NCI-H1092 (cell line): ENCODE measurements around the gene PDE1C.
A peak's percentile ranks its signal among the peaks of the same experiment; 100 is the strongest.
"Not testable (repeated sequence)": the region's sequence is repeated elsewhere in the genome, so short reads cannot be mapped to it uniquely, and the experiment has no call there.

Source experiments
- DNase-seq: peaks from one replicate; lab custom pipeline; 2025; lab: John Stamatoyannopoulos, UW

PDE1C gene

DNA sequence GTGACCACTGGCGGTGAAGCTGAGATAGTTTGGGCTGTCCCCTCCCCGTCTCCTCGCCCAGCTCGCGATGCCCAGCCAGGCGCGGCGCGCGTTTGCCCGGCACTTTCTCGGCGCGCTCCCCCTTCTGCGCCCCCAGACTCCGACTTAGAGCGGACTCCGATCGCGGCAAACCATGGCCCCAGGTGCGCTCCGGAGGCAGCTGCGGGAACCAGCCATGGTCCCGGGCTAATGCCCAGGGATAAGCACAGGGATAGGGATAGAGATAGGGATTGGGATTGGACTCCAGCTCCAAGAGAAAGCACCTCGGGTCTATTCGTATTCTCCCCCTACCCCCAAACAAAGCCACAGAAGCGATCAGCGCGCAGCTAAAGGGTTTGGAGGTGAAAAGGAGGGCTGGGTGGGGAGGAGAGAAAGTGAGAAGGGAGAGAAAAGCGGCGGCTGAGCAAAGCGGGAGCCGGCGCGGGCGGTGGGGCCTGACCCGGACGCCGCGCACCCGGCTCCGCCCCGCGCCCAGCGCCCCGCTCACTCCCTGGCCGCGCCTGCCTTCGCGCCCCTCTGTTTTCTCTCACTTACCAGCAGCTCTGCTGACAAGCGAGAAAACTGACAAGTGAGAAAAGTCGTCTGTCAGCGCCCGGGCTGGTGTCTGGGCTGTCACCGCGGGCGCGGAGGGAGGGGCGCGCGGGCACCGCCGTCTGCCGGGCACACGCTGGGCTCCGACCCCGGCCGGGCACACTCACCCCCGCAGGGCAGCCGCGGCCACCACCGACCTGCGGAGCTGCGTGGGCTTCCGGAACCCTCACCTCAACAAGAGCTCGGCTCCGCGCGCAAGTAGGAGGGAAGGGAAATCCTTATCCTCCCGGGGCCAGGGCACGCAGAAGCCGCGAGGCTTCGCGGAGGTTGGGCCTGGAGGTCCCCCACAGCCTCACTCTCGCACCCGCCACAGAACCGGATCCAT is at the start of gene PDE1C:
Gene PDE1C (minus strand): TSS at position 2 of the 955 bp plus-strand sequence.
- peak; percentile 11 for DNase-seq

DNA sequence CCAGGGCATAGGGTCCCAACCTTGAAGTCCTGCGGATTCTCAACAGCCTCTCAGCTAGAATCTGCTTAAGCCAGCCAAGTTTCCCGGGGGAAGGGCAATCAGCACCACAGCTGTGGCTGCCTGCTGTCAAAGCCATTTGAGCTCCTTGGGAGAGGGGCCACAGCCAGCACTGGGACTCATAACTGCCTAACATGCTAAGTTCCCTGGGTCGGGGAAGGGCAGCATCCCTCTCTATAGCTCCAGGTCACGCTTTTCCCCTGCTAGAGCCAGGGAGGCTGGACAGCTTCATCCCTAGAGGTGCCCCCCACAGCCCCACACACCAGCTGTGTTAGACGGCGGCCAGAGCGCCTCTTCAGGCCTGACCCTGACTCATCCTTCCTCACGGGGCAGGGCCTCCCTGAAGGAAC is 49.6 kb upstream of the PDE1C start:
- no peak for DNase-seq

GRCh38 chr7:32117837-32118236 is 47.6 kb upstream of the PDE1C start:
- DNase-seq, result no peak

- peak; percentile 12 for DNase-seq
Measured at GRCh38 chr7:32116436-32116835, 46.2 kb upstream of the PDE1C start.

- DNase-seq, result no peak
Measured at GRCh38 chr7:32115831-32116230, 45.6 kb upstream of the PDE1C start.

DNA sequence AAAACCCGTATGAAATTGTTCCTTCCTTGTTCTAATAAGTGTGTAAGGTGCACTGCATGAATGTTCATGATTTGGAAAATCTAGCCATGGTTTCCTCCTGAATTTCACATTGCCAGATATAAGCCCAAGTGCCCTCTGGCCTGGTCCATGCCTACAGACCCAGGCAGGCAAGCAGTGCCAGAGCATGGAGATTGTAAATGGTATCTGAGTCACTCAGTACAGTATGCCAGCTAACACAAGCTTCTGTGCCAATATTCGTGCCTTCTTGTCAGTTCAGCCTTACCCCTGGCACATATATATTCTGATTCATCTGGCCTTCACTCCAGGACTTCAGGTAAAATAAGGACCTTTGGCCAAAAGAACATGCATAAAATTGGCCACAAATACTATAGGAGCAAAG is 38.4 kb upstream of the PDE1C start:
- DNase-seq, result no peak

DNA sequence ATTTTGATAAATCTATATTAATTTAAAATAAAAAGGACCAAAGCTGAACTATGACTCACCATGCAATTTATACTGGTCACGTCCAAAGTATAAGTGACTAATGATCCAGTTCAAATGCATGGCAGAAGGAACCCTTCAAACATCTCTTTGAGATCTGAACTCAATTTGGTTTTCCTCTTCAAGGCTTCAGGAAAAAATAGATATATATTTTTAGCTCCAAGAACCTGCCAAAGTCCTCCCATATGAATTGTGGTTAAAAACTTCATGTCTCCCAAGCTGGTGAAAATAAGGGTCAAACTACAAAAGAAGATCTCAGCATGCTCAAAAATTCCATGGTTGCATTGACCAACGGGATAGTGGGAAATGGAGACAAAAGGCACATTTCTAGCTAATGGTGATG is 34.6 kb upstream of the PDE1C start:
- no peak for DNase-seq

DNA sequence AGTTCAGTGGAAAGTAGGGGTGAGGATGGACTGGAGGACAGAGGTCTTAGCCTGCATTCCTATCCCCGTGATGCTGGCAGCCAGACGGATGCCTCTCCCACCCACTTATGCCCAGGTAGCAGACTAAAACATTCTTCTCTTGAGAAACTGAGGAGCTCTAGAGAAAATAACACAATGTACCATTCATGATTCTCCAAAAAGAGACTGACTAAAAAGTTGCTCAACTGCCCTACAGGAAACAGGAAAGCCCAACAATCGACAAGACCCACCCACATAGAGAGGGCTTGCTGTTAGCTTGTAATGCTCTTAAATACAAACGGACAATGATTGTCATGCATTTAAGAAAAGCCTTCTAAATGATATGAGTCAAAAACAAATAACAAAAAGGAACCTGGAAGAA is 33.2 kb upstream of the PDE1C start:
- no peak for DNase-seq

DNA sequence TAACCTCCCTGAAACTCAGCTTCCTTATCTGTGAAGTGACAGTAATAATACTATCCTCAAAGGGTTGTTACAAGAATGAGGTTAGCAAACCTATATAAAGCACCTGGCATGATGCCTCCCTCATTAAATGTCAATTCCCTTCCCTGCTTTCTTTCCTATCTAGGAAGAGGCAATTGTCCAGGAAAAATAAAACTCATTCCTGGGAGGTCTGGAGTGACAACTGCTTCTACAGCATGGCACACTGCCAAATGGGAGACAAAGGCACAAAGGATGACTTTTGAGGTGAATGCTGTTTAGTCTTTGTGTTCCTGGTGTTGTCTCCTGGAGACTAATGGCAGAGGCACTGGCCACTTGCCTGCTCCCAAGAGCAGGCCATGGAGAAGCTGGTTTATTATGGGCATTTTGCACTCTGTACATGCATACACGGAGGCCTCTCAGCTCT is 32.2 kb upstream of the PDE1C start:
- peak; percentile 79 for DNase-seq

GRCh38 chr7:32100407-32100907 is 30.2 kb upstream of the PDE1C start:
- DNase-seq, result no peak

DNA sequence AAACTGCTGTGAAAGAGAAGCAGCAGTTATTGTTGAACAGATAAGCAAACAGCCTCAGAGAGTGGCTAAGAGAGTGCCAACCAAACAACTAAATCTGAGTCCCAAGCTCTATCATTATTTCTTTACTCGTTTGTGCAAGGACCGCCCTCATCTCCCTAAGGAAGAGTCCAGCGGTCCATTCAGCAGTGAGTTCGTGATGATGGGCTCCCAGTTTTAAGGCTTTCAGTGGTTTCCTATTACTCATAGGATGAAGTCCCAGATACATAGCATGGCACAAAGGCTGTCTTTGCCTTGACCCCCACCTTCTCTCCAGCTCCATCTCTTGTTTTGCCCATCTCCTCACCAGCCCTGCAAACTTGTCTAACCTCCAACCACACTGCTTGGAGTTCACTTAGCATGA is 24.3 kb upstream of the PDE1C start:
- DNase-seq, result no peak

DNA sequence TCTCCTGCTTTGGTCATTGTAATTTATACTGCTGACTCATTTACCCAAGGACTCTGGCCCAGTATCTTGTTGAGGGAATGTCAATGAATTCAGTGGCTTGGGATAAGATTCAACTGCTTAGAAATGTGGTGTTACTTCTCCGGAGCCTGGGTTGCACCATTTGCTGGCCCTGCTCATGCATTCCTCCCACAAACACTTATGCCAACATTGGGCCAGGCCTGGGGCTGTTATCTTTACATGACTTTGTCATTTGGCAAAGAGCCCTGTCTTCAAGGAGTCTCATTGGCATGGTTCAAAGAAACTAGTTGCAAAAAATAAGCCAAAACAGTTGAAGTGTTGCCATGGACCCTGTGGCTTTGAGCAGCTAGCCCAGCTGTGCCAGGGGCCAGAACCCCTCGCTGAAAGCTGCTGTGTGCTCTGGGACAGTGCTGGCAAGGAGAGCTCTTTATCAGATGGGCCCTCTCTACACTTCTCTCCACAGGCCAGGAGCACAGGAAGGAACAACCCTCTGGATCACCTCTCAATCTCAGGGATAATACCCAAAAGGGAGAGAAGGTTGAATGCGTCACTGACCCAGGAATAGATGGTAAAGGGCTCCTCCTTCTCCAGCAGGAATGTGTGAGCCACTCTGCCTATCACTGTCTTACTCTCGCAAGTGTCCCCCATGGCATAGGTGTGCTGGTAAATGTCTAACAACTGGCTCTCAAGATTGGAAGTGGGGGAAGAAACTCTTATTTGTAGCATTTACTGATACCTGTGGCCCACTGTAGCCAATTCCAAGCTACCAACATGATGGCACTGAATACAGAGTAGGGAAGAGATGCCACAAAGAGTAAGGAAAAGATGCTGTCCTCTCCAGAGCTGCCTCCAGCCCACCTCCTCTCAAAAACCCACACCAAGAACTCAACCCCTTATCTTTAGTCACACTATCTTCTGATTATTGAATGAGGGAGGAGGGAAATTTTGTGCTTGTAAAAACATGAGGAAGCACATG is 23.5 kb upstream of the PDE1C start:
- DNase-seq, result no peak

GRCh38 chr7:32092346-32092745 is 22.1 kb upstream of the PDE1C start:
- no peak for DNase-seq

GRCh38 chr7:32091608-32092210 is 21.5 kb upstream of the PDE1C start:
- DNase-seq, result no peak

DNA sequence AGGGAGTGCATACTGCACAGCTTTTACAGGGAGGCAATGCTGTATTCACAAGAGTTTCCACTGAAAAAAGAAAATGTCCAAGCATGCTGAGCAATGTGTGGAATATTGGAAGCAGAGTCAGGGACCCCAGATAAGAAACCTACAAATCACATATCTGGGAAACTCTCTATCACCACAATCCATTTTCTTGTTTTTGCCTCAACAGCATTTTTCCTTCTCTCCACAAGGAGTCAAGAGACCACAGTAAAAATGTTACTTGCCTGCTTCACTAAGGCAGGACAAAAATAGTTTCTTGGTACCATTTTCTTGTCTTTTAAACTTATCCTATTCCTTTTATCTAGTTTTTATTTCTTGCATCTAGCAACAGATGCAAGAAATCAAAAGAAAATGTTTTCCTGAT is 19.5 kb upstream of the PDE1C start:
- DNase-seq, result no peak

GRCh38 chr7:32089256-32089655 is 19.0 kb upstream of the PDE1C start:
- no peak for DNase-seq

DNA sequence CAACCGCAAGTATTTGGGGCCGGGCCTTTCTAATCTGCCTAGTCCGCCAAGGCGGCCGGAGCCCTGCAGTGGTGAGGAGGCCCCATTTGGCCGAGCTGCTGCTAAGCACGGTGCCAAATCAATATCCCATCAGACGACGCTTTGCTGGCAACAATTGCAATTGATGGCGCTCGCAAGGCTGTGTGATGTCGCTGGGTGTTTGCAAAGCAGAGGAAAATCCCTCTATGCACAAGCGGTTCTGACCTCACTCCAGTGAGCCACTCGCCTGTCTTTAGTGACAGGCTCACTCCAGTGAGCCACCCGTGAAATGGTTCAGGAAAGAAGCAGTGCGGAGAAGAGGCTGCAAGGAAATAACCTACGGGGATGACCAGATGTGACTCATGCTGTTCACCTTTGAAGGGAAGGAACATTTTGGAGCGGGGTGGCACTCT is 18.3 kb upstream of the PDE1C start:
- peak; percentile 78 for DNase-seq

GRCh38 chr7:32079510-32079909 is 9.3 kb upstream of the PDE1C start:
- DNase-seq, result no peak

DNA sequence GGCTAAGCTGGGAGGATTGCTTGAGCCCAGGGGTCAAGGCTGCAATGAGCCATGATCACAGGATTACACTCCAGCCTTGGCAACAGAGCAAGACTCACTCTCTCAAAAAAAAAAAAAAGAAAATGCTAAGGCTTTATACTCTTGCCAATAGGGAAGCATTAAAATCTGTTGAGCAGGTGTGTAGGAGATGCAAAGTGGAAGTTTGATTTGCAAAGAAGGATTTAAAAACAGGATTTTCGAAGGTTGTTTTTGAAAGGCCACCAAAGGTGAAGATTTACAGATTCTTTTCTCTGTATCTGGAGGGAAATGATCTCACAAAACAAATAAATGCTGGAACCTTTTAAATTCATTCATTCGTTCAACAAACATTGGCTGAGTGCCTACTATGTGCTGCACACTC is 8.6 kb upstream of the PDE1C start:
- no peak for DNase-seq

- DNase-seq, result no peak
Measured at GRCh38 chr7:32077806-32078205, 7.6 kb upstream of the PDE1C start.

DNA sequence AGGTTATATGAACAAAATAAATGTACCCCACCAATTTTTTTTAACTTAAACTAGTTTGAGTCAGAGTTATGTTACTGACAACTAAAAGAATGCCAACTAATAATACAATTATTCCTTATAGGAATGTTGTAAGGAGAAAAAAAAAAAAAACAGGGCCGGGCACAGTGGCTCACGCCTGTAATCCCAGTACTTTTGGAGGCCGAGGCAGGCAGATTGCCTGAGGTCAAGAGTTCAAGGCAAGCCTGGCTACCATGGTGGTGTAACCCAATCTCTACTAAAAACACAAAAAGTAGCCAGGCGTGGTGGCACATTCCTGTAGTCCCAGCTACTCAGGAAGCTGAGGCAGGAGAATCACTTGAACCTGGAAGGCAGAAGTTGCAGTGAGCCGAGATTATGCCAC is 6.6 kb upstream of the PDE1C start:
- DNase-seq, result not testable (repeated sequence)

DNA sequence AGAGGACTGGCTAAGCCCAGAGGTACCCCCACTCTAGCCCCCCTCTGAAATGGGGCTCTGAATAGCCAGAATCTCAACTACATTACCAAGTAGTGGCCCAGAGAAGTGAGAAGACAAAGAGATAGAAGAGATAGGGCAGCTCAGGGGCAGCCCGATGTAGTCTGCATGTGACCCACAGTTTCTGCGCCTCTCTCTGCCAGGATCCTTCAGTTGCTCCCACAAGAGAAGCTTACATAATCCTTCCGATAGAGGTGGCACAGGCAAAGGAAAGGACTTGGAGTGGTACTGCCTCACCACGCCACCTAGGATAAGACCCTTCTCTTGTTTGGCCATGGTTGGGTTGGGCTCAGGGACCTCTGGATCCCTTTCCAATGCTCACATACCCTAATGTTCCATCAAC is 5.4 kb upstream of the PDE1C start:
- DNase-seq, result no peak
